Cerebellar cortex (tissue), 1 donor: ENCODE results near the gene STARD13.
"Not testable (repeated sequence)": the region's sequence is repeated elsewhere in the genome, so short reads cannot be mapped to it uniquely, and the experiment has no call there.

ENCODE experiments used
- DNase-seq: peaks from one replicate; pipeline ENCODE4 v3.0.0-alpha.2; 2015; ENCODE audit warnings: low spot score

The STARD13 gene

GRCh38 chr13:33252135-33252534 is 33.4 kb downstream of the STARD13 start:
- no peak for DNase-seq

GRCh38 chr13:33251131-33251661 is 34.4 kb downstream of the STARD13 start:
- DNase-seq = no peak

GRCh38 chr13:33250609-33251008 is 34.9 kb downstream of the STARD13 start:
- DNase-seq = no peak

- no peak for DNase-seq
Observed at GRCh38 chr13:33249894-33250293, 35.7 kb downstream of the STARD13 start.

GRCh38 chr13:33249066-33249465 is 36.5 kb downstream of the STARD13 start:
- DNase-seq = no peak

- DNase-seq = no peak
Observed at GRCh38 chr13:33245505-33246158, 39.9 kb downstream of the STARD13 start.

GRCh38 chr13:33244907-33245287 is 40.7 kb downstream of the STARD13 start:
- DNase-seq = no peak

GRCh38 chr13:33244210-33244906 is 41.2 kb downstream of the STARD13 start:
- no peak for DNase-seq

GRCh38 chr13:33242984-33243617 is 42.5 kb downstream of the STARD13 start:
- DNase-seq = no peak

- DNase-seq = not testable (repeated sequence)
Observed at GRCh38 chr13:33242372-33242771, 43.2 kb downstream of the STARD13 start.

GRCh38 chr13:33236021-33236420 is 49.5 kb downstream of the STARD13 start:
- DNase-seq = no peak

- no peak for DNase-seq
Observed at GRCh38 chr13:33235564-33235963, 50.0 kb downstream of the STARD13 start.

- DNase-seq = no peak
Observed at GRCh38 chr13:33235078-33235477, 50.5 kb downstream of the STARD13 start.

- DNase-seq = no peak
Observed at GRCh38 chr13:33233547-33233946, 52.0 kb downstream of the STARD13 start.

- DNase-seq = no peak
Observed at GRCh38 chr13:33232883-33233282, 52.7 kb downstream of the STARD13 start.

- no peak for DNase-seq
Observed at GRCh38 chr13:33231339-33231738, 54.2 kb downstream of the STARD13 start.

GRCh38 chr13:33230178-33230881 is 55.2 kb downstream of the STARD13 start:
- DNase-seq = no peak

- DNase-seq = peak; percentile 20
Observed at GRCh38 chr13:33229446-33230177, 55.9 kb downstream of the STARD13 start.

GRCh38 chr13:33228648-33229445 is 56.7 kb downstream of the STARD13 start:
- peak; percentile 60 for DNase-seq

- no peak for DNase-seq
Observed at GRCh38 chr13:33227927-33228647, 57.5 kb downstream of the STARD13 start.
